ENCODE results near the gene NVL. TPM values are rescaled to one million over a fixed set of nuclear protein-coding genes. Genes with fewer than 3 reads are reported as not detected.

Gene NVL
- total and polyA plus RNA-seq, 2 of the 8 experiments (the other 6 are each of a cell fraction or from before 2014, with no cell fraction given), result 22.7 to 45.8 TPM

DNA sequence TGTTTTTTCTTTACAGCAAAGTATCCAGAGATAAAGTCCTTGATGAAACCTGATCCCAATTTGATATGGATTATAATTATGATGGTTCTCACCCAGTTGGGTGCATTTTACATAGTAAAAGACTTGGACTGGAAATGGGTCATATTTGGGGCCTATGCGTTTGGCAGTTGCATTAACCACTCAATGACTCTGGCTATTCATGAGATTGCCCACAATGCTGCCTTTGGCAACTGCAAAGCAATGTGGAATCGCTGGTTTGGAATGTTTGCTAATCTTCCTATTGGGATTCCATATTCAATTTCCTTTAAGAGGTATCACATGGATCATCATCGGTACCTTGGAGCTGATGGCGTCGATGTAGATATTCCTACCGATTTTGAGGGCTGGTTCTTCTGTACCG lies 140.4 kb downstream of the NVL start (continued):
- no peak for TF ChIP-seq NANOG (IDR thresholded peaks at IDR 0.05; ENCODE audit: insufficient read depth, low read depth, low read length, poor library complexity, severe bottlenecking)
- TF ChIP-seq, protein P1, sequence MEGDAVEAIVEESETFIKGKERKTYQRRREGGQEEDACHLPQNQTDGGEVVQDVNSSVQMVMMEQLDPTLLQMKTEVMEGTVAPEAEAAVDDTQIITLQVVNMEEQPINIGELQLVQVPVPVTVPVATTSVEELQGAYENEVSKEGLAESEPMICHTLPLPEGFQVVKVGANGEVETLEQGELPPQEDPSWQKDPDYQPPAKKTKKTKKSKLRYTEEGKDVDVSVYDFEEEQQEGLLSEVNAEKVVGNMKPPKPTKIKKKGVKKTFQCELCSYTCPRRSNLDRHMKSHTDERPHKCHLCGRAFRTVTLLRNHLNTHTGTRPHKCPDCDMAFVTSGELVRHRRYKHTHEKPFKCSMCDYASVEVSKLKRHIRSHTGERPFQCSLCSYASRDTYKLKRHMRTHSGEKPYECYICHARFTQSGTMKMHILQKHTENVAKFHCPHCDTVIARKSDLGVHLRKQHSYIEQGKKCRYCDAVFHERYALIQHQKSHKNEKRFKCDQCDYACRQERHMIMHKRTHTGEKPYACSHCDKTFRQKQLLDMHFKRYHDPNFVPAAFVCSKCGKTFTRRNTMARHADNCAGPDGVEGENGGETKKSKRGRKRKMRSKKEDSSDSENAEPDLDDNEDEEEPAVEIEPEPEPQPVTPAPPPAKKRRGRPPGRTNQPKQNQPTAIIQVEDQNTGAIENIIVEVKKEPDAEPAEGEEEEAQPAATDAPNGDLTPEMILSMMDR (IDR thresholded peaks at IDR 0.05; ENCODE audit: control extremely low read depth in 1 of 3, insufficient read depth in 1 of 3, low read depth in 1 of 3, low read length in 3 of 3), result no peak

Data from H1 (cell line).